HG03565 (cell line): Measurements from ENCODE around the gene PHF2.

Experiments used
- ATAC-seq: cut with Tn5 transposase; IDR thresholded peaks from one replicate; pipeline ENCODE4 v1.9.1; 2021; ENCODE audit warnings: mild to moderate bottlenecking, moderate library complexity; ENCODE audit not compliant: unreplicated experiment

Gene PHF2

GRCh38 chr9:93567271-93567959, 9.0 kb upstream of the PHF2 start:
- no peak for ATAC-seq

- no peak for ATAC-seq
Observed at GRCh38 chr9:93568169-93568568, 8.2 kb upstream of the PHF2 start.

- ATAC-seq = no peak
Observed at GRCh38 chr9:93569621-93570174, 6.7 kb upstream of the PHF2 start.

- no peak for ATAC-seq
Observed at GRCh38 chr9:93572221-93572620, 4.2 kb upstream of the PHF2 start.

GRCh38 chr9:93572636-93573515, 3.5 kb upstream of the PHF2 start:
- no peak for ATAC-seq

- no peak for ATAC-seq
Observed at GRCh38 chr9:93573516-93573828, 2.9 kb upstream of the PHF2 start.

- ATAC-seq = no peak
Observed at GRCh38 chr9:93574091-93574899, 2.1 kb upstream of the PHF2 start.

- ATAC-seq = no peak
Observed at GRCh38 chr9:93574900-93575795, 1.2 kb upstream of the PHF2 start.

GRCh38 chr9:93575796-93576257, 557 bp upstream of the PHF2 start:
- no peak for ATAC-seq

GRCh38 chr9:93577078-93577974, 942 bp downstream of the PHF2 start:
- ATAC-seq = no peak

GRCh38 chr9:93577975-93578682, 1.7 kb downstream of the PHF2 start:
- no peak for ATAC-seq

GRCh38 chr9:93578844-93579243, 2.5 kb downstream of the PHF2 start:
- no peak for ATAC-seq

GRCh38 chr9:93579711-93580516, 3.5 kb downstream of the PHF2 start:
- no peak for ATAC-seq

GRCh38 chr9:93580654-93581380, 4.4 kb downstream of the PHF2 start:
- ATAC-seq = no peak

GRCh38 chr9:93582115-93582514, 5.7 kb downstream of the PHF2 start:
- no peak for ATAC-seq

GRCh38 chr9:93582550-93582949, 6.2 kb downstream of the PHF2 start:
- no peak for ATAC-seq

GRCh38 chr9:93585259-93585658, 8.9 kb downstream of the PHF2 start:
- ATAC-seq = no peak
